ENCODE results near the gene NR0B1. TPM values are rescaled to one million over a fixed set of nuclear protein-coding genes. Genes with fewer than 3 reads are reported as not detected.

Gene NR0B1
- total RNA-seq, 4 donors from 2014 or later = not detected

DNA sequence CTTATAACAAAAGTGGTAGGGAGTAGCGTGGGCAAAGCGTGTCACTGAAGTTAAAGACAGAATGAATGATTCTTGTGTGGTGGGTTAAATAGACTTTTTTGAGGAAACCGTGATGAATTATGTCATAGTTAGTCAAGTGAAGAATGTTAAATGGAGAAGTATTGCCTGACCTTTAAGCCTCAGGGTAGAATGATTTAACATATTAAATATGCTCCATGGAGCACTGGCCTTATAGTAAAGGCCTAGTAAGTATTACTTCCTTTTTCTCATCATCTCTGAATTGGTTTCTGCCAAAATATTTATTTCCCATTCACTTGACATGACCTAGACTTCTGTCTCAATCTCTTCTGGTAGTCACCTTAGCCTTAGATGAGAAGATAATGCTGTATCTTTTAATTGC is 38.6 kb downstream of the NR0B1 start:
- Histone ChIP-seq H3K4me1 (no peaks in the 10 kb centered on the region), H3K36me3 (no peaks in the 10 kb centered on the region), H3K27ac (replicated peaks in 1 of 4) (no peak overlapping the region), H3K27me3 (no peaks in the 10 kb centered on the region), H3K9me3 (no peaks in the 10 kb centered on the region), H3K4me3 (no peak overlapping the region)
- 81% methylated on average over 3 of the region's 3 CpGs for WGBS
- TF ChIP-seq CTCF (IDR thresholded peaks at IDR 0.05) = no peak
- no peak for TF ChIP-seq POLR2AphosphoS5 (IDR thresholded peaks at IDR 0.05)
- TF ChIP-seq POLR2A (IDR thresholded peaks at IDR 0.05; ENCODE audit: low read depth) = no peak
- TF ChIP-seq EP300 (IDR thresholded peaks at IDR 0.05) = no peak
- DNase-seq (ENCODE audit: extremely low spot score) = no peak
- intact Hi-C loops (cut with DNase I) = loop anchor here (10.0 kb wide), 1 partner anchor 234 kb away; no protein-coding TSS in a partner anchor

DNA sequence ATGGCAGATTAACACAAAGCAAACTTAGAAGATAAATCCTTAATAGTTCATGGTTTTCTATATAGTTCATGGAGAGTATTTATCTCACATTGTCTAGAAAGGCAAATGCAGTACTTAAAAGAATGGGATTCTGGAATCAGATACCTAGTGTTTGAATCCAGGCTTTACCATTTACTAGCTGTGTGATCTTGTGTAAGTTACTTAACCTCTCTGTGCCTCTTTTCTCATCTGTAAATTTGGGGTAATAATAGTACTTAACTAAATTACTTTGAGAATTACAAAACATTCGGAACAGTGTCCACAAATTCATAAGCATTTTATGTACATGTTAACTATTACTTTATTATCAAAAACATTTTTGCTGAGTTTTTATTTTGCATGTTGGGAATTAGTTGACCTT is 46.4 kb downstream of the NR0B1 start:
- intact Hi-C loops (cut with DNase I) = no loop called here
- no peaks in the 10 kb centered on the region for H3K36me3 ChIP-seq
- H3K4me3 ChIP-seq = no peak overlapping the region
- 64% methylated on average over 1 of the region's 1 CpG for WGBS
- DNase-seq (ENCODE audit: extremely low spot score) = no peak
- H3K9me3 ChIP-seq = no peaks in the 10 kb centered on the region
- no peaks in the 10 kb centered on the region for H3K4me1 ChIP-seq
- no peak for TF ChIP-seq POLR2A (IDR thresholded peaks at IDR 0.05; ENCODE audit: low read depth)
- TF ChIP-seq EP300 (IDR thresholded peaks at IDR 0.05) = no peak
- no peak for TF ChIP-seq POLR2AphosphoS5 (IDR thresholded peaks at IDR 0.05)
- TF ChIP-seq CTCF (IDR thresholded peaks at IDR 0.05) = no peak
- H3K27ac ChIP-seq (replicated peaks in 1 of 4) = no peak overlapping the region
- H3K27me3 ChIP-seq = no peaks in the 10 kb centered on the region

- H3K27ac ChIP-seq (replicated peaks in 1 of 4) = no peak overlapping the region
- no peaks in the 10 kb centered on the region for H3K27me3 ChIP-seq
- intact Hi-C loops (cut with DNase I) = no loop called here
- DNase-seq (ENCODE audit: extremely low spot score) = no peak
- H3K36me3 ChIP-seq = no peaks in the 10 kb centered on the region
- H3K4me1 ChIP-seq = no peaks in the 10 kb centered on the region
- no peak overlapping the region for H3K4me3 ChIP-seq
- TF ChIP-seq POLR2AphosphoS5 (IDR thresholded peaks at IDR 0.05) (no peak), CTCF (IDR thresholded peaks at IDR 0.05) (no peak), POLR2A (IDR thresholded peaks at IDR 0.05; ENCODE audit: low read depth) (no peak), EP300 (IDR thresholded peaks at IDR 0.05) (no peak)
- no peaks in the 10 kb centered on the region for H3K9me3 ChIP-seq
Observed at GRCh38 chrX:30261012-30261411, 48.2 kb downstream of the NR0B1 start.

GRCh38 chrX:30259927-30260326 is 49.3 kb downstream of the NR0B1 start:
- Histone ChIP-seq H3K4me3 (no peak overlapping the region), H3K4me1 (no peaks in the 10 kb centered on the region), H3K36me3 (no peaks in the 10 kb centered on the region), H3K27me3 (no peaks in the 10 kb centered on the region), H3K9me3 (no peaks in the 10 kb centered on the region), H3K27ac (replicated peaks in 1 of 4) (no peak overlapping the region)
- intact Hi-C loops (cut with DNase I) = no loop called here
- no peak for DNase-seq (ENCODE audit: extremely low spot score)
- TF ChIP-seq CTCF (IDR thresholded peaks at IDR 0.05) (no peak), EP300 (IDR thresholded peaks at IDR 0.05) (no peak), POLR2AphosphoS5 (IDR thresholded peaks at IDR 0.05) (no peak), POLR2A (IDR thresholded peaks at IDR 0.05; ENCODE audit: low read depth) (no peak)
- WGBS = 55% methylated on average over 2 of the region's 2 CpGs

Other genes with a start within 250 kb of the NR0B1 start
- gene MAGEB2, start 93.8 kb downstream of the NR0B1 start, total RNA-seq = not detected
- not detected for gene MAGEB3, start 78.7 kb downstream of the NR0B1 start, total RNA-seq
- gene MAGEB4, start 67.4 kb downstream of the NR0B1 start, total RNA-seq = not detected
- gene MAGEB1, start 62.2 kb downstream of the NR0B1 start, total RNA-seq = not detected

All from esophagus muscularis mucosa (tissue), 4 donors.